PFSK-1 (cell line): ENCODE data around the gene RIC3.

ENCODE experiments used
- FOXP2 ChIP-seq: optimal IDR thresholded peaks from 2 replicates; pipeline ENCODE3; 2011; ENCODE audit warnings: borderline replicate concordance, control low read depth, inconsistent platforms; ENCODE audit not compliant: insufficient read depth; ENCODE audit errors: extremely low read length, extremely low read depth
- POLR2AphosphoS5 ChIP-seq: IDR thresholded peaks from 2 replicates; pipeline ENCODE4 v1.6.1; 2012; ENCODE audit warnings: low read depth, mild to moderate bottlenecking, control low read depth, low read length, moderate library complexity
- REST ChIP-seq, 2 experiments: IDR thresholded peaks; 2 replicates each; pipeline versions ENCODE4 v1.6.1 to v1.8.0; 2011 to 2012; ENCODE audit warnings: low read depth in 2 of 2, low read length in 2 of 2, control low read depth in 1 of 2, inconsistent platforms in 1 of 2, mild to moderate bottlenecking in 1 of 2, moderate library complexity in 1 of 2; ENCODE audit not compliant: insufficient read depth in 1 of 2
- SIN3A ChIP-seq: IDR thresholded peaks from 2 replicates; pipeline ENCODE4 v1.6.1; 2012; ENCODE audit warnings: mild to moderate bottlenecking, low read length, moderate library complexity, borderline replicate concordance; ENCODE audit not compliant: insufficient read depth
- TAF1 ChIP-seq: IDR thresholded peaks from 2 replicates; pipeline ENCODE4 v1.6.1; 2012; ENCODE audit warnings: low read length, control low read depth, borderline replicate concordance; ENCODE audit not compliant: insufficient read depth

GRCh38 chr11:8092587-8093424, 76.0 kb downstream of the RIC3 start:
- TF ChIP-seq REST (IDR thresholded peaks at IDR 0.05; ENCODE audit: insufficient read depth in 1 of 2, low read depth in 2 of 2, low read length in 2 of 2) (no peak), POLR2AphosphoS5 (no peak), TAF1 (no peak), FOXP2 (no peak), SIN3A (no peak)
